Ovary (tissue), 3 donors: ENCODE results near the gene KCNS1.

Experiments used
- POLR2A ChIP-seq: fragments of 450-650 bp; IDR thresholded peaks from one replicate; pipeline ENCODE4 v1.6.1; 2017; ENCODE audit warnings: antibody characterized with exemption, mild to moderate bottlenecking, moderate library complexity
- TF ChIP-seq, protein P1 (sequence below), 3 donors: fragments of 450-650 bp in 2 of 3; fragments of 200-600 bp in 1 of 3; IDR thresholded peaks; one replicate each; pipeline versions ENCODE4 v1.5.1 to v1.8.0; 2016 to 2022; ENCODE audit warnings: antibody characterized with exemption in 3 of 3, mild to moderate bottlenecking in 1 of 3
- donor health status: DM: no; HTN: no; CAD: no.

GRCh38 chr20:45083127-45083526 is 17.8 kb downstream of the KCNS1 start:
- TF ChIP-seq, protein P1, sequence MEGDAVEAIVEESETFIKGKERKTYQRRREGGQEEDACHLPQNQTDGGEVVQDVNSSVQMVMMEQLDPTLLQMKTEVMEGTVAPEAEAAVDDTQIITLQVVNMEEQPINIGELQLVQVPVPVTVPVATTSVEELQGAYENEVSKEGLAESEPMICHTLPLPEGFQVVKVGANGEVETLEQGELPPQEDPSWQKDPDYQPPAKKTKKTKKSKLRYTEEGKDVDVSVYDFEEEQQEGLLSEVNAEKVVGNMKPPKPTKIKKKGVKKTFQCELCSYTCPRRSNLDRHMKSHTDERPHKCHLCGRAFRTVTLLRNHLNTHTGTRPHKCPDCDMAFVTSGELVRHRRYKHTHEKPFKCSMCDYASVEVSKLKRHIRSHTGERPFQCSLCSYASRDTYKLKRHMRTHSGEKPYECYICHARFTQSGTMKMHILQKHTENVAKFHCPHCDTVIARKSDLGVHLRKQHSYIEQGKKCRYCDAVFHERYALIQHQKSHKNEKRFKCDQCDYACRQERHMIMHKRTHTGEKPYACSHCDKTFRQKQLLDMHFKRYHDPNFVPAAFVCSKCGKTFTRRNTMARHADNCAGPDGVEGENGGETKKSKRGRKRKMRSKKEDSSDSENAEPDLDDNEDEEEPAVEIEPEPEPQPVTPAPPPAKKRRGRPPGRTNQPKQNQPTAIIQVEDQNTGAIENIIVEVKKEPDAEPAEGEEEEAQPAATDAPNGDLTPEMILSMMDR (IDR thresholded peaks at IDR 0.05): no peak
- TF ChIP-seq POLR2A: no peak
